GM21381 (cell line): ENCODE results near the gene C11orf16.
"Not testable (repeated sequence)": the region's sequence is repeated elsewhere in the genome, so short reads cannot be mapped to it uniquely, and the experiment has no call there.

Experiments used
- ATAC-seq: cut with Tn5 transposase; IDR thresholded peaks from one replicate; pipeline ENCODE4 v1.9.1; 2021; ENCODE audit warnings: mild to moderate bottlenecking, moderate library complexity; ENCODE audit not compliant: unreplicated experiment

The C11orf16 gene, protein sequence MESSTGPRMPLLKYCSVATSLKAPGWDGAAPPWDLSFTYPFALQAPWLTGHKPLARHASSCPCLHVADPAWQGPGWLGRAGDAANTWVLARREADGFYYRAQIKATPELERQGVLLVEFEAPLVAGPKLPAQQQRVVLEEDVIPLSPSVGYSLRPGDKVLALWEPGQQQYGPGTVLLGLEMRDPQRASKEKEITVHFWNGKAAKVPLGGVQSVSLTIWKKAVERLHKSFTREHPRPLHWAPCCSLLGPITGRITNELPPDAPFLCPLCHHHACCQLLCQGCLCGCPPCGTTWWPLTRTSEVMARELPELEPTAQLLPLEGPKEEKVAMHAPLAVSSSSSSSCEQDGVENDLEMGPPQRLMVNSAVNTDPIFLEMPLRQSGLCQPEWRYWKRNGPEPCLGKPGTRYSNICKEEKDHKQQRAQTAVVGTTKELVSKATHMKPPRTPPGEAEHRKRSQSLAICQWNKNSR

DNA sequence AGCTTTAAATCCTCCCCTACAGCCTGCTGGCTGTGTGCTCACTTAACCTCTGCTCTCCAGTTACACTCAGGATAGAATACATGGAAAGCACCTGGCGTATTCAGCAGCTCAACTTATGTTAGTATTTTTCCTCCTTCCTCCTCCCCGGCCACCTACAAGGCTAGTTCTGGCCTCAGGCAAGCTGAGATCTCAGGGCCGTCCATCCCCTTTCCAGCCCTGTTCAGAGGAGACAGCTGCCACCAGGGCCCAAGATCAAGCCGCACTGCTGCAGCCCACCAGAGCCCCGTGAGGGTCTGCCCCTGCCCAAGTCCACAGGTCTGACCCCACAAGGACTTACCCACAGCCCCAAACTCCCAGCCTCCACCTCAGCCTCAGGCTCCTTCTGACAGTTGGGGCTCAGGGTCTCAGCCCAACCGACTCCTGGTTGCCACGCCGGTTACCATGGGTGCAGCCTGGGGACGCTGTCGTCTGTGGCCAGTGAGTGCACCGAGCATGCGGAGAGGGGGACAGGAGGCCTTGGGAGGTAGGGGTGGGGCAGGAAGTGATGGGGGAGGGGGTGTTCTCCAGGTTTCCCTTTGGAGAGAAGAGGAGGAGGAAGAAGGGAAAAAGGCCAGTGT lies at the start of gene C11orf16:
TSS of gene C11orf16 (minus strand) at position 384 of the 617 bp plus-strand sequence. CDS start 639 bp downstream, outside the sequence.
- ATAC-seq, result no peak

DNA sequence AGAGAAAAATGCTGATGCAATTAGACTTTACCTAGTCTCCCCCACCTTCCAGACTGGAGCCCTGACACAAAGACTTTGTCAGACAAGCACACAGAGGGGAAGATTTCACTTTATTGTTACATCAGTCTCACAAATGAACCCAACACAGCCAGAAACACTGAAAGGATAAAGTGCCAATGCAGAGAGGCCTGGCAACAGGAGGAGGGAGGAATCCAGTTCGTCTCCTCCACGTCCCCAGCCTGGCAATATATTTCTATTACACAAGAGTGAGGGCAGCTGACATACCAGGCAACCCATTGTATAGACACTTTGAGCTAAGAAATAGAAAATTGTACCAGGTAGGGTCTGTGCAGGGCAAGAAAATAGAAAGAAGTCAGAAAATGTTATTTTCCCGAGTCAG lies 47.7 kb upstream of the C11orf16 start:
- no peak for ATAC-seq

DNA sequence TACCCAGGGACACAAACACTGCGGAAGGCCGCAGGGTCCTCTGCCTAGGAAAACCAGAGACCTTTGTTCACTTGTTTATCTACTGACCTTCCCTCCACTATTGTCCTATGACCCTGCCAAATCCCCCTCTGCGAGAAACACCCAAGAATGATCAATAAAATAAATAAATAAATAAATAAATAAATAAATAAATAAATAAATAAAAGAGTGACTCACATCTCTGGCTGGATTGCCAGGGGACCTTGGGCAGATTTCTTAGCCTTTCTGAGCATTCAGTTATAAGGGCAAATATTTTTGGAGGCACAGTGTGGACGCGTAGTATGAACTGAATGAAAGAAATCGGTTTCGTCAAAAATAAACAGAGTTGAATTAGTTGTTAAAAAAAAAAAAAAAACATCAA lies 46.6 kb upstream of the C11orf16 start:
- ATAC-seq, result not testable (repeated sequence)

DNA sequence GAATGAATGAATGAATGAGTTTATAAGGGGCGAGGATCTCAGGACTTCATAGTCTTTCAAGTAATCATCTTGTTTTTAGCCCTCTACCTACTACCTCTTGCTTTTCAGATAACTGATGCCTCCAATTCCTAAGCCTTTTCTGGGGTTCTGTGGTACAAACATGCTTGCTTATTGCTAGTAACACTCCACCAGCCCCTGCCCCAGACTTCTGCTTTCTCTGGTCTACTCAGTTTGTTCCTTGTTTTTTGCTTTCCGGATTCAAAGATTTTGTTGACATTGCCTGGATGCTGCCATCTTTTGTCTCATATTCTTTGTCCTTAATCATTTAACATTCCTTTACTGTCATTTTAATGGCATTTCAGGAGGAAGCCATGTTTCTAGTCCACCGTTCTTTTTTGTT lies 40.4 kb upstream of the C11orf16 start:
- no peak for ATAC-seq

DNA sequence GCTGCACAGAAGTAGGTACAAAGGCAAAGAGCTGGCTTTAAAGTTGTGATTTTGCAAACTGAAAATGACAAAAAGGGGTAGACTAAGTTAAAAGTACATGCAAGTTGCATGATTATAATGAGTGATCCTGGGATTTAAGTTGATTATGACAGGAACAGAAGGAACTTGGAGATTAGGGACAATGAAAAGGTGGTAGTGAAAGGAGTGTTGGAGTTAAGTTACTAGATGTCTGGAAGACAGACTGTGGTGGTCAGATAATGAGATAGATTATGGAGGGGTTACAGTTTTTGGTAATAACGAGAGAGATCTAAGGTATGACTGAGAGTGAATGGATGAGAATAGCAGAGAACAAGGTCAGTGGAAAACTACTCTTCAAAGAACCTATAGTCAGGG lies 39.2 kb upstream of the C11orf16 start:
- ATAC-seq, result no peak

DNA sequence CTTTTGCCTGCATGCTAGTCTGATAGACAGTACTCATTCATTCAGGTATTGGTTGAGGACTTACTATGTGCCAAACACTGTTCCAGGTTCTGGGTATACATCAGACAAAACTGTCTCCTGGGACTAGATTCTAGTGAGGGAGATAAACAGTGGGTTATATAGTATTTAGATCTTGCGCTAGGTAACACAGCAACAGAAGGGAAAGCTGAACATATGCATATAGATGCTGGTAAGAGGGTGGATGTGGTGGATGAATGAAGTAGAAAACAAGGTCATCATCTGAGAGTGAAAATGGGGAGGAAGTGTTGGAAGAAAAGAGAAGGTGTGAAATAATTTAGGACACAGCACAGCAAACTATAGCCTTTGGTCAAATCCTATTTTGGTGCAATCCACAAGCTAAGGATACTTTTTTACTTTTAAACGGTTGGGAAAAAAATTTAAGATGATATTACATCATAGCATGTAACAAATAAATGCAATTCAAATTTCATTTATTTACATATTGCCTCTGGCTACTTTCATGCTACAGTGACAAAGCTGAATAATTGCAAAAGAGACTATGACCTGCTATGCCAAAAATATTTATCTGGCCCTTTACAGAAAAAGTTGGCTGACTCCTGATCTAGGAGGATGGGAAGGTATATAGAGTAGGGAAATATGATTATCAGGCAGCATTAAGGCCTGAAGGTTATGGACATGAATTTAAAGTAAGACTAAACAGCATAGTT lies 38.6 kb upstream of the C11orf16 start:
- no peak for ATAC-seq

DNA sequence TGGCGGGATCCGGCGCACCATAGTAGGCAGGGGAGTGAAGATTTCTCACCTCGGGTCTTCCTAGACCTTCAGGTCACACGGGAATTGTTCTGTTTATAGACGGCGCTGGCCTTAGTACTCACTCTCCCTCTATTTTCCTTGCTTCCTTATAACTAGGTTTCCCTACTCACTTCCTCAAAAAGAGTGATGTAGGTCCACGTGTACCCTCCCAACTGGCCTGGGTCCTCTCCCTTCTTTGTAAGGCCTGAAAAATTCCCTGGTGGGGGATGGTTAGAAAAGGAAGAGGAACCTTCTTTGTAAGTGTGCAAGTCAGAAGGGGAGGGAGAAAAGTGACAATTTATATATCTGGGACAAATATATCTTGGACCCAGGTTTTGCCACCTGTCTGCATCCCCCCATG lies 34.4 kb upstream of the C11orf16 start:
- no peak for ATAC-seq

DNA sequence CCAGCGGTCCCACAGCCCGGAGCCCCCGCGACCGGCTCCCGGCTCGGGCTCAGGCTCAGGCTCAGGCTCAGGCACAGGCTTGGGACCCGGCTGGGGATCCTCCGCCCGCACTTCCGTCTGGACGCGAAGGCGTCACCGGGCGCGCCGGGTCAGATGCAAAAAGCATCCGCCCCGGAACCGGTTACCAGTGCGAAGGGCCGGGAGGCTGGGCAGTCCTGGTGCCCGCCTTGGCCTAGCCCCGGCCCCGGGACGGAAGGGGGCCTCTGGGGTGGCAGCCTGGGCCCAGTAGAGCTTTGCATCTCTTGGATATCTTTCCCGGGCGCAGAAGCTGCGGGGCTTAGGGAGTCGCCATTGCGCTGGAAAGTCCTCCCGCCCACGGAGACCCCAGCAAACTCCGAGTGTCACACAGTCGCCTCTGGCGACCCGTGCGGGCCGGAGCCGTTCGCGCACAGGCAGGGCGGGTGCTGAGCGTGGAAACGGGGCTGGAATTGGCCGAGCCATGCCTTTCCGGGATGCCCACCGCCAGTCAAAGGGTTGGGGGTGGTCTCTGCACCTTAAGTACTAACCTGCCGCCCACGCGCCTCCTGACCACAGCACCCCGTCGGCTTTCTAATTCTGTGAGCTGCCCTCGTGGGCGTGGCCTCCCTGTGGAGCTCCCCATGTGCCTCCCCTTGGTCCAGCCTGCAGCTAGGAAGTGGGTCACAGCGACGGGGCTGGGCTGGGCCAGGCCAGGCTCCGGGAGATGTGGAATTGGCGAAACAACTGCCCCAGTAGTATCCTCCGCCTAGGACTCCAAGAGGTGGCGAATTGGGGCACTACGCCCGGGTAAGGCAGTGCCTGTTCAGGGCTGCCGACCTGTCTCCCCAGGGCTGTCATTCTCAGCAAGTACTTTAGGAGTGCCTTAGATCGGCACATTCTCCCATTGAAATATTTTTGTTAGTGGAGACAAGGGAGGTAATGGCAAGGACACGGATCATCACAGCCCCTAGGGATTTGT lies 31.9 kb upstream of the C11orf16 start, which contains the start of gene TMEM9B:
TSS of gene TMEM9B (minus strand) at position 119 of the 997 bp plus-strand sequence. CDS start 129 bp downstream, outside the sequence.
- ATAC-seq, result peak; percentile 81

DNA sequence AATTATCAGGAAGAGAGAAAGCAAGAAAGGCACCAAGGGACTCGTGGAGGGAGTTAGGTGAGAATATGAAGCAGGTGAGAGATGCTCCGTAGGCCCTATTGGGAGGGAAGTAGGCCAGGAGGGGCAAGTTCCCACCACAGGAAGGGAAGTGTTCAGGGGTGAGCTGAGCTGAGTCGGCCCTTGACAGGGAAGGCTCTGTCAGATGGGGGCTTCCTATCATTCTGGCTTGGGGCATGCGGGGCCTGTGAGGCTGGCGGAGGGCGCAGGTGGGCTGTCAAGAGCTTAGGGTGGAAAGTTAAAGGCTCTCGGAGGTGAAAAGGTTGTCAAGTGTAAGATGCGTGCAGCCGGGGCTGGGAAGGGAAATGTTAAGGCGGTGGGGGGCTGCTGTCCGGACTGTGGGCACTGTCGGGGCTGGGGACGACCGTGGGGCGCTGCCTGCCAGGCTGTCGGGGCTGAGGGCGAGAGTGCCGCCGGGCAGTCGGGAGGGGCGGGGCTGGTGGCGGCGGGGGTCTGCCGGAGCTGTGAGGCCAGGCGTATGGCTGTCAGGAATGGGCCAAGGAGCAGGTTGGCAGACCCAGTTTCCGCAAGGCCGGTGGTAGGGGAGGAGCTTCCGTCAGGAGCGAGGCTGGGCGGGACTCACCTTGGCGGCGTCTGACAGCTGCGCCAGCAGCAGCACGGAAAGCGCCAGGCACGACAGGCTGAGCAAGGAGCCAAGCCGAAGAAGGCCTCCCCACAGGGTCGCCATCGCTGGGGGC lies 31.0 kb upstream of the C11orf16 start:
- ATAC-seq, result peak; percentile 54

DNA sequence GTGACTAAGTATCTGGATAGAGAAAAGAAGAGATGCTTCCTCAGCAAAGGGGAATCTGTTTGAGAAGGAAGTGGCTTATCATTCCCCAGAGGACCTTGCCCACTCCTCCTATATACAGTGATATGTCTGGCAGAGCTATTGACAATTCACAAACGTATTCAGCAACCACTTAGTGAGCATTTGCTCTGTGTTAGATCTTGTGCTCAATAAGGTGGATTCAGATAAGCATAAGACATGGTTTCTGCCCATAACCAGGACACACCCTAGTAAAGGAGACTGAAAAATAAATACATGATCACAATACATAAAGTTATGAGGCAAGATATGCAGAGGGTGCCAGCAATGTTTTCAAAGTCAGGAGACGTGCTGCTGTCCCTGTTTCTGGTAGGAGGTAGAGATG lies 30.1 kb upstream of the C11orf16 start:
- ATAC-seq, result no peak

DNA sequence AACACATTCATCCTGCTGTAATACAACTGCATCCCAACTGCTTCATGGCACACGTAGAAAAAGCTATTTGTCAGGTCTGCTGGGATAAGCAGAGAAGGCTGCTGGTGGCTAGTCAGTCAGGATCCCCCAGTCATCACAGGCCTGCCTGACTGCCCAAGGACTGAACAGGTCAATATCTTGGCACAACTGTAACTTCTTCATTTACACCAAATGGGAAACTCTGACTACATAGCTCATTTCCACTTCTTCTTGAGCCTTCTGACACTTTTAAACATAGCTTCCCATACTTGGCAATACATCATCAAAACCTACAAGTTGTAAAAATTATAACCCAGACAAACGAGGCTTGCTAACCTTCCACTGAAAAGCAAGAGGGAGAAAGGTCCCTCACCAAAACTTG lies 28.7 kb upstream of the C11orf16 start:
- no peak for ATAC-seq

DNA sequence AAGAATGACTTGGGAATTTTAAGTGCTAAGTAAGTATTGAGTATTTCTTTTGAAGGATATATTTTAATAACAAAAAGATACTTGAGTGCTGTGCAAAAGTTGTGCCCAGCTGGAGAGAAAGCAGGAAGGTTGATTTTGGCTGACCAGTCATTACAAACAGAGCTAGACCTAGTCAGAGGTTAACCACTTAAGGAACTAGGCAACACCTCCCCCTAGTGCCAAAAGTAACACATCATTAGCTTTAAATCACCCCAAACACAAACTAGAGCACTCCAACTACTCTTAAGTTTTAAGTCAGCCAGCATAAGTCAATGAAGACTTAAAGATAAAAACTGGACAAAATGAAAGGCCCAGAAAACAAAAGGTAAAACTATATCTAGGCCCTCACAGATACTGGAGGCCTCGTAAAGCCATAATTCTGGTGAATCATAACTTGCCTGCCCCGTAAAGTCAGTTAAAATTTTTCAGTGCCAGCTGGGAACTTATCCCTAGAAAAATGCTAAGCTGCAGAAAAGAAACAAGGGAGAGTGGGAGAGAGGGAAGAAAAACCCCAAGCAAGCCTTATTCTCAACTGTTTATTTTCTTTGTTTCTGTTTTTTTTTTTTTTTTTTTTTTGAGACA lies 26.9 kb upstream of the C11orf16 start:
- no peak for ATAC-seq

DNA sequence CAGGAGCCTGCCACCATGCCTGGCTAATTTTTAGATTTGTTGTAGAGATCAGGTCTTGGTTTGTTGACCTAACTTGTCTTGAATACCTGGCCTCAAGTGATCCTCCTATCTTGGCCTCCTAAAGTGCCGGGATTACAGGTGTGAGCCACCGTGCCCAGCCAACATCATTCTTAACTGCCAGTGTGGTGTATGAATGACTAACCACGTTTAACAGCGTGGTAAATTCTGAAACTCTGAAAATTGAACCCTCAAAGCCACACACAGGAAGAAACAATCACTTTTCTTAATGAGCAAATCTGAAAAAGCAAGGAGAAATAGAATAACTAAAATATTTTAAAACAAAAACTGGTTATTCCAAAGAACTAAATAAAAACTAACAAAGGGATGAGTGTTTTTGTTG lies 24.1 kb upstream of the C11orf16 start:
- ATAC-seq, result no peak

DNA sequence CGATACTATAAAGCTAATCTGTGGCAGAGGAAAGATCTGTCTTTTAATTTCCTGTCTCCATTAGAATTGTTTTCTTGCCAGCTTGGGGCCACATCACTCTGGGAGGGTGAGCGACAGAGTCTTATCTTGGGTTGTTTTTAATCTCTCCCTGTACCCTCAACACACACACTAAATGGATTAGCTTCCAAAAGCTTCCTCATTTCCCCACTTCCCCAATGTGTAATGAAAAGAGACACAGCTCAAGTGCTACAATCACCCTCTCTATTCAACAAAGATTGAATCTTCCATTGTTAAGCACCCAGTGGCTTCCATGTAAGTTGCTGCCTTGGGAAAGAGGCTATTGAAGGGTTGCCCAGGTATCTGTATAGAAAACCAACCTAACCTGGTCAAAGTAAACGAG lies 16.1 kb upstream of the C11orf16 start:
- ATAC-seq, result no peak

DNA sequence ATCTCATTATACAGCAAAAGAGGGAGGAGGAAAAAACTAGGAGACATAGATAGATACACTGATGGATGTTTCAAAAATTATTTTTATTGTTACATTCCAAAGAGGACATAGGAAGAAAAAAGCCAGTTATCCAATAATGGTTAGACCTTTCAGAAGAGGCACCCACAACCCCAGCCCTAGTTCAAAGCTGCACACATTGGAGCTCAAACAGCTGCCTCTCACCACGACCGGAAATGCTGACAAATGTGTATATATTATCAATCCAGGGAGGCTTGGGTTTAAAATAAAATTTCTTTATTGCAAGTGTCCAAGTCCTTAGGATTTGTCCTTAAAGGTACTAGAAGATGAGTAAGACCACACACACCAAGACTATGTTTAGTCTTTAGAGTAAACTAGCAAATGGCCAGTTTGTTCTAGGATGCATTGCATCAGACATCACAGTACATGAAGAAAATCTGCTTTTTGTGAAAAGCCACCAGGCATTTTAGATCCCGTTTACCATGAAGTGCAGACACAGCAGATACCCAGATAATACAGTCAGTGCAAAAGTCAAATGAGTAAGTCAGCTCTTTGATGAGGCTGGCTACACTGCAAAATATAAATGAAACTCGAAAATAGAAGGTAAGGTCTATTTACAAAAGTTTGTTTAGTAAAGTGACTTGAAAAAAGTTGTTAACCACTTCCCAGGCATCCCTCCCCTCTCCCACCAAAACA lies 14.6 kb upstream of the C11orf16 start:
- ATAC-seq, result no peak

DNA sequence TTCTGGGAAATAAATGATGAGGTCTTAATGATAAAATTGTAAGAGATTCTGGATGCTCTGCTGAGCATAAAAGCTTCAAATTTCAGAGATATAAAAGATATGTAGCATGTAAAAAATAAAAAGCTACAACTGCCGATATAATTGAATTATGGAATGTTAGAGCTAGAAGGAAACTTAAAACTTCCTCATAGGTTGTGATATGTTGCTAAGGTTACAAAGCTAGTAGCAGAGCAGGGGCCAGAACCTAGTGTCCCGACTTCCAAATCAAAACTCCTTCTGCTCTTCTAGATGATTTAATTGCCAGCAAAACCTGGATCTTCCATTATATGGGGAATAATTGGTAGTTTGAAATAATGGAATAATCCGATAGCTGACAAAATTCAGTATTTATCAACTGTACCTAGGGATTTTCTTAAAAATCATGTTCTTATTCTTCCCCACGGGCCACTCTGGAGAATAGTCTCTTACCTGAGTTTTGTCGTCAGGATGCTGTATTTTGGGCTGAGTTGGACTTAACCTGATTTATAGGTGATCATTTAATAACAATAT lies 9.8 kb upstream of the C11orf16 start, which contains the start of gene ASCL3:
TSS of gene ASCL3 (minus strand) at position 499 of the 549 bp plus-strand sequence. CDS start 4,855 bp downstream, outside the sequence.
- no peak for ATAC-seq

DNA sequence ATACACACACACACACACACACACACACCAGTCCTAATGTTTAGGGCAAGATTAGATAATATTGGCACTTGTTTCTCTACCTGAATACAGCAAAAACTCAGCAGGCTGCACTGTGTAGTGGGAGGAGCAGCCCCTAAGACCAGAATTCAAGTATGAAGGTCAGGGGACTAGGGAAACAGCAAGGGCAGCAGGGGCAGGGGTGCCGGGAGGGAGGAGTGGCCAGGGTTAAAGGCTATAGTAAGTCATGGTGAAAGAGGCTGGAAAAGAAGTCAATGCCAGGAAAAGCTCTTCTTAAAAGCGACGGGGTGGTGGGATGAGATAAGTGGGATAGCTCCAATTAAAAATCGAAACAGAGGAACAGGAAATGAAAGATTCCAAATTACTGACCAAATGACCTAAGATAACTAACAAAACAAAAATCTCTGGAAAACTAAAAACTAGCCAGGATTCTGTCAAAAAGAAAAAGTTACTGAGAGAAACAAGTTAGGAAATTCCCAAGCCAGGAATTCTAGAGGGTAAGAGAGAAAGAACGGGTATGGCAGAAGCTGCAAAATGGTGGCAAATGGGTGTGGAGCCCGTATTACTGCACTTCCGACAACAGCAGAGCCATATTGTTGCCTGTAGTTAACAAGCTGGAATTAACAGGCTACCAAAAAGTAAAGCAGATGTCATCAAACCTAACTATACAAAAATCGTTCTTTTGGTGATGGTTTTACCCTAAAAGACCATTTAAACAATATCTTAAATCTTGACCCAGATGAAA lies 8.8 kb upstream of the C11orf16 start:
- no peak for ATAC-seq
